IPS DF 4.7 (cell line): Measurements from ENCODE around the gene BTRC.
A peak's percentile ranks its signal among the peaks of the same experiment; 100 is the strongest.
"Not testable (repeated sequence)": the region's sequence is repeated elsewhere in the genome, so short reads cannot be mapped to it uniquely, and the experiment has no call there.

Experiments used
- DNase-seq: peaks from one replicate; pipeline ENCODE4 v3.0.0-alpha.2; 2013; ENCODE audit warnings: low spot score; ENCODE audit errors: extremely low read depth

BTRC gene

GRCh38 chr10:101386659-101387259 lies 32.8 kb downstream of the BTRC start:
- no peak for DNase-seq

GRCh38 chr10:101388676-101389276 lies 34.8 kb downstream of the BTRC start:
- DNase-seq: no peak

- DNase-seq: not testable (repeated sequence)
Measured at GRCh38 chr10:101389532-101389931, 35.6 kb downstream of the BTRC start.

GRCh38 chr10:101389986-101390531 lies 36.1 kb downstream of the BTRC start:
- no peak for DNase-seq

GRCh38 chr10:101393378-101393777 lies 39.4 kb downstream of the BTRC start:
- DNase-seq: no peak

GRCh38 chr10:101394524-101395133 lies 40.7 kb downstream of the BTRC start:
- DNase-seq: no peak

GRCh38 chr10:101397140-101397539 lies 43.2 kb downstream of the BTRC start:
- DNase-seq: no peak

GRCh38 chr10:101400585-101400984 lies 46.6 kb downstream of the BTRC start:
- no peak for DNase-seq

GRCh38 chr10:101402711-101403110 lies 48.7 kb downstream of the BTRC start:
- DNase-seq: no peak

GRCh38 chr10:101403161-101403560 lies 49.2 kb downstream of the BTRC start:
- no peak for DNase-seq

- no peak for DNase-seq
Measured at GRCh38 chr10:101405001-101405400, 51.0 kb downstream of the BTRC start.

GRCh38 chr10:101411598-101411997 lies 57.6 kb downstream of the BTRC start:
- DNase-seq: no peak

- no peak for DNase-seq
Measured at GRCh38 chr10:101414034-101414433, 60.1 kb downstream of the BTRC start.

GRCh38 chr10:101415884-101416283 lies 61.9 kb downstream of the BTRC start:
- no peak for DNase-seq

GRCh38 chr10:101421967-101422366 lies 68.0 kb downstream of the BTRC start:
- not testable (repeated sequence) for DNase-seq

GRCh38 chr10:101425535-101425934 lies 71.6 kb downstream of the BTRC start:
- no peak for DNase-seq

GRCh38 chr10:101428036-101428435 lies 74.1 kb downstream of the BTRC start:
- DNase-seq: no peak

GRCh38 chr10:101429423-101429822 lies 75.5 kb downstream of the BTRC start:
- DNase-seq: no peak

- no peak for DNase-seq
Measured at GRCh38 chr10:101436302-101436701, 82.3 kb downstream of the BTRC start.

- DNase-seq: no peak
Measured at GRCh38 chr10:101438881-101439391, 85.0 kb downstream of the BTRC start.

- peak; percentile 66 for DNase-seq
Measured at GRCh38 chr10:101441541-101442455, 87.8 kb downstream of the BTRC start.
